ENCODE results near the gene C5. TPM values are rescaled to one million over a fixed set of nuclear protein-coding genes. Genes with fewer than 3 reads are reported as not detected.

C5 gene
- total RNA-seq, 3 donors from 2014 or later (not counting 1 experiment from before 2014, with no cell fraction given): 1.5 to 2.0 (median 1.5) TPM

- DNase-seq (no peak), ATAC-seq (no peak)
- Mint-ChIP-seq H3K9me3 (no peaks in the 10 kb centered on the region), H3K4me3 (no peak overlapping the region), H3K4me1 (no peaks in the 10 kb centered on the region), H3K36me3 (no peaks in the 10 kb centered on the region), H3K27me3 (ENCODE audit: low read depth in 2 of 2) (peaks cover 0 to 5% of the 10 kb centered on the region in 2 donors), H3K27ac (no peak overlapping the region)
- no peaks in the 10 kb centered on the region for H3K36me3 ChIP-seq (ENCODE audit: control insufficient read depth, insufficient read depth, low read length)
- H3K4me3 ChIP-seq (ENCODE audit: low read length): no peak overlapping the region
- no peaks in the 10 kb centered on the region for H3K4me1 ChIP-seq (ENCODE audit: control insufficient read depth, insufficient read depth, low read length)
- intact Hi-C loops (cut with micrococcal nuclease): loop anchor here (5.0 kb wide), 2 partner anchors 139 to 419 kb away; no protein-coding TSS in a partner anchor
- no peak overlapping the region for H3K27ac ChIP-seq (ENCODE audit: low read length)
- no peak for TF ChIP-seq CTCF (IDR thresholded peaks at IDR 0.05)
- no peaks in the 10 kb centered on the region for H3K27me3 ChIP-seq (ENCODE audit: control insufficient read depth, insufficient read depth, low read length)
- WGBS (ENCODE audit: insufficient coverage): 81% methylated on average over 3 of the region's 3 CpGs
- H3K9me3 ChIP-seq (ENCODE audit: control insufficient read depth, insufficient read depth, low read length): no peaks in the 10 kb centered on the region
Measured at GRCh38 chr9:120983259-120983837, 66.7 kb downstream of the C5 start.

DNA sequence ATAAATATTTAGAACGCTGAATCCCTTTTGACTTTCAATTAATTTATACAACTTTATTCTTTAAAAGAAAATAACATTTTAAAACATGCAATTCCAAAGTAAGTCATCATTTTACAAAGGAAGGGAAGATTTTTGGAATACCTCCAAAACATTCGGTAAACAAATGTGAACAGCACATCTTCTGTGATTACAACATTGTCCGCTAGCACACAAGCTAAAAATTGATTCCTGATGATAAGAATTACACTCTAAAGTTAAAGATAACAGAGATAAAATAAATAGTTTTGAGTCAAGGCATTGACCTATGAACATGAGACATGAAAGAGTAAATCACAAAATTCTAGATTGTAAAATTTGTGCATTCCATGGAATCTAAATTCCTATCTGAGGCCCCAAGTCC lies 67.2 kb downstream of the C5 start:
- intact Hi-C loops (cut with micrococcal nuclease): loop anchor here (5.0 kb wide), 2 partner anchors 139 to 419 kb away; no protein-coding TSS in a partner anchor
- Mint-ChIP-seq H3K4me3 (no peak overlapping the region), H3K4me1 (no peaks in the 10 kb centered on the region), H3K27ac (no peak overlapping the region), H3K27me3 (ENCODE audit: low read depth in 2 of 2) (peaks cover 0 to 5% of the 10 kb centered on the region in 2 donors), H3K36me3 (no peaks in the 10 kb centered on the region), H3K9me3 (no peaks in the 10 kb centered on the region)
- no peaks in the 10 kb centered on the region for H3K9me3 ChIP-seq (ENCODE audit: control insufficient read depth, insufficient read depth, low read length)
- WGBS (ENCODE audit: insufficient coverage): no CpG with 5 or more reads among the region's 3 CpGs
- TF ChIP-seq CTCF (IDR thresholded peaks at IDR 0.05): no peak
- ATAC-seq (no peak), DNase-seq (no peak)
- no peaks in the 10 kb centered on the region for H3K27me3 ChIP-seq (ENCODE audit: control insufficient read depth, insufficient read depth, low read length)
- no peaks in the 10 kb centered on the region for H3K36me3 ChIP-seq (ENCODE audit: control insufficient read depth, insufficient read depth, low read length)
- no peaks in the 10 kb centered on the region for H3K4me1 ChIP-seq (ENCODE audit: control insufficient read depth, insufficient read depth, low read length)
- no peak overlapping the region for H3K27ac ChIP-seq (ENCODE audit: low read length)
- no peak overlapping the region for H3K4me3 ChIP-seq (ENCODE audit: low read length)

DNA sequence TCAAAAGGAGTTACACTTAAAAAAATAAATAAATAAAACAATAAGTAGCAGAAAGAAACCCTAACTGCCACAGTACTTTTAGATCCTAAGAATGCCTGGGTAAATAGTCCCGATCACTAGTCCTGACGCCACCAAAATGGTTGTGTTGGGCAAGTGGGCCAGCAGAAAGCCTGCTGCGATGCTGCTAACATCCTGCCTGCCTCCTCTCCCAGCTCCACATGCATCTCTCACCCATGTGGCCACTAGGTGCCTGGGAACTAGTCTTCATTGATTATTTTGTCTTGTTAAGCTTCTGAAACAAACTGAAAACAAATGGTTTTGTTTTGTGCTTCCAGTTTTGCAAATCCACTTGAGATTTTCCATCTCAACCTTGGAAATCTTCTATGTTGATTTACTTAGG lies 69.1 kb downstream of the C5 start:
- no peaks in the 10 kb centered on the region for H3K9me3 ChIP-seq (ENCODE audit: control insufficient read depth, insufficient read depth, low read length)
- Mint-ChIP-seq H3K27ac (no peak overlapping the region), H3K4me1 (no peaks in the 10 kb centered on the region), H3K9me3 (no peaks in the 10 kb centered on the region), H3K27me3 (ENCODE audit: low read depth in 2 of 2) (peaks cover 0 to 5% of the 10 kb centered on the region in 2 donors), H3K36me3 (no peaks in the 10 kb centered on the region), H3K4me3 (no peak overlapping the region)
- DNase-seq: no peak
- ATAC-seq: no peak
- no peak for TF ChIP-seq CTCF (IDR thresholded peaks at IDR 0.05)
- intact Hi-C loops (cut with micrococcal nuclease): loop anchor here (1.0 to 5.0 kb wide), 4 partner anchors 93 to 421 kb away; partner anchors contain the start of gene CNTRL
- no peak overlapping the region for H3K27ac ChIP-seq (ENCODE audit: low read length)
- H3K36me3 ChIP-seq (ENCODE audit: control insufficient read depth, insufficient read depth, low read length): no peaks in the 10 kb centered on the region
- no peaks in the 10 kb centered on the region for H3K27me3 ChIP-seq (ENCODE audit: control insufficient read depth, insufficient read depth, low read length)
- 97% methylated on average over 3 of the region's 3 CpGs for WGBS (ENCODE audit: insufficient coverage)
- no peaks in the 10 kb centered on the region for H3K4me1 ChIP-seq (ENCODE audit: control insufficient read depth, insufficient read depth, low read length)
- no peak overlapping the region for H3K4me3 ChIP-seq (ENCODE audit: low read length)

DNA sequence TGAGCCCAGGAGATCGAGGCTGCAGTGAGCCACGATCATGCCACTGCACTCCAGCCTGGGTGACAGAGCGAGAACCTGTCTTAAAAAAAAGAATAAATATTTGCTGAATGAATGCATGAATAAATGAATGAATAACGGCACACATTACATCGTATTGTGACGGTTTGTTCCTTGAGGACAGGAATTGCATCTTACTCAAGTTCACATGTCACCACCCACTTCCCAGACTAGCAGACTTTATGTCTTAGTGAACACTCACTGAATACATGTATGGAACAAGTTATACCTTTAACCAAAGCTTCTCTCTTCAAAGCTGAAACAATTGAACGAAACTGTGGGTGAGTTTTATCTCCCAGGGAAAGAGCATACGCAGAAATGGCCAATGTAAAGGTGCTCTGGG lies 70.3 kb downstream of the C5 start:
- DNase-seq (no peak), ATAC-seq (no peak)
- peaks cover 0 to 5% of the 10 kb centered on the region in 2 donors for H3K27me3 Mint-ChIP-seq (ENCODE audit: low read depth in 2 of 2)
- H3K4me3 Mint-ChIP-seq: no peak overlapping the region
- Histone ChIP-seq H3K27ac (ENCODE audit: low read length) (no peak overlapping the region), H3K9me3 (ENCODE audit: control insufficient read depth, insufficient read depth, low read length) (no peaks in the 10 kb centered on the region), H3K27me3 (ENCODE audit: control insufficient read depth, insufficient read depth, low read length) (no peaks in the 10 kb centered on the region), H3K4me1 (ENCODE audit: control insufficient read depth, insufficient read depth, low read length) (no peaks in the 10 kb centered on the region), H3K36me3 (ENCODE audit: control insufficient read depth, insufficient read depth, low read length) (no peaks in the 10 kb centered on the region), H3K4me3 (ENCODE audit: low read length) (no peak overlapping the region)
- WGBS (ENCODE audit: insufficient coverage): 92% methylated on average over 8 of the region's 8 CpGs
- intact Hi-C loops (cut with micrococcal nuclease): loop anchor here (5.0 kb wide), 2 partner anchors 143 to 423 kb away; no protein-coding TSS in a partner anchor
- no peaks in the 10 kb centered on the region for H3K36me3 Mint-ChIP-seq
- TF ChIP-seq CTCF (IDR thresholded peaks at IDR 0.05): no peak
- H3K4me1 Mint-ChIP-seq: peaks cover 6% of the 10 kb centered on the region in 2 donors
- H3K9me3 Mint-ChIP-seq: no peaks in the 10 kb centered on the region
- no peak overlapping the region for H3K27ac Mint-ChIP-seq

Data from natural killer cell (primary cell).